Kidney (tissue), 14 donors: Measurements from ENCODE around the gene CMTM8. TPM values are rescaled to one million over a fixed set of nuclear protein-coding genes. Genes with fewer than 3 reads are reported as not detected.
"Not testable (repeated sequence)": the region's sequence is repeated elsewhere in the genome, so short reads cannot be mapped to it uniquely, and the experiment has no call there.

Experiments
- DNase-seq, 5 donors: peaks; one replicate each; pipeline ENCODE4 v3.0.0-alpha.2; 2013 to 2020
- FAIRE-seq: peaks from 2 replicates; lab custom pipeline; 2012; peaks lifted over from hg19 to GRCh38; lab: Jason Lieb, UNC
- H3K27ac ChIP-seq, 2 donors: one replicate each; pipeline ENCODE4 v1.7.0; 2013; ENCODE audit warnings: low read depth in 2 of 2, low read length in 2 of 2, inconsistent platforms in 1 of 2
- H3K27me3 ChIP-seq: one replicate; pipeline ENCODE4 v1.7.1; 2013; ENCODE audit warnings: low read length, inconsistent platforms; ENCODE audit not compliant: control insufficient read depth, insufficient read depth
- H3K36me3 ChIP-seq, 3 donors: one replicate each; pipeline versions ENCODE4 v1.7.0 to v1.7.1; 2013; ENCODE audit warnings: low read length in 3 of 3, control low read depth in 1 of 3, inconsistent platforms in 1 of 3; ENCODE audit not compliant: insufficient read depth in 3 of 3, control insufficient read depth in 2 of 3
- H3K4me1 ChIP-seq, 3 donors: one replicate each; pipeline versions ENCODE4 v1.7.0 to v1.7.1; 2013; ENCODE audit warnings: low read length in 3 of 3, inconsistent platforms in 1 of 3, low read depth in 1 of 3; ENCODE audit not compliant: control insufficient read depth in 2 of 3, insufficient read depth in 2 of 3
- H3K4me3 ChIP-seq, 3 donors: one replicate each; pipeline versions ENCODE4 v1.7.0 to v1.8.1; 2013; ENCODE audit warnings: low read length in 3 of 3, control low read depth in 1 of 3, inconsistent platforms in 1 of 3
- H3K9ac ChIP-seq, 3 donors: one replicate each; pipeline versions ENCODE4 v1.7.0 to v1.7.1; 2013; ENCODE audit warnings: low read length in 3 of 3, control low read depth in 1 of 3, inconsistent platforms in 1 of 3
- H3K9me3 ChIP-seq, 3 donors: one replicate each; pipeline versions ENCODE4 v1.7.0 to v1.7.1; 2013; ENCODE audit warnings: low read length in 3 of 3, control low read depth in 1 of 3, inconsistent platforms in 1 of 3; ENCODE audit not compliant: control insufficient read depth in 2 of 3, insufficient read depth in 1 of 3
- intact Hi-C: fragments of 100-400 bp; cut with DNase I; formaldehyde crosslinking; loops from one replicate; pipeline ENCODE4 v1.11.1; 2022
- polyA plus RNA-seq: library from polyadenylated mRNA; stranded (reverse); fragments of 350-450 nt; fragmentation: Illumina TruSeq; extraction: RNeasy Lipid Tissue Mini Kit (QIAGEN cat#74804); gene quantifications from one replicate; pipeline ENCODE4 v1.2.3, GENCODE V29; 2014; ENCODE audit warnings: low read depth, low replicate concordance; ENCODE audit not compliant: insufficient read depth
- total RNA-seq: library from RNA; stranded (reverse); fragmentation: NEBNext Ultra II Directional; extraction: Animal tissue kit (Norgen Biotek cat#: 25700); gene quantifications from one replicate; pipeline ENCODE4 v1.2.1, GENCODE V29; 2021
- TF ChIP-seq, protein P1 (sequence below): IDR thresholded peaks from 3 replicates; pipeline ENCODE4 v1.5.1; 2012; ENCODE audit warnings: mild to moderate bottlenecking, moderate library complexity, borderline replicate concordance; ENCODE audit not compliant: insufficient read depth; ENCODE audit errors: extremely low read depth
- donor health status: control.
- donor health status: control.
- donor health status: control.
- donor health status: control.
- donor health status: control.
- donor health status: DM: yes; HTN: yes; CAD: no.
- donor health status: Normal renal cell carcinoma (clear cell type).

Gene CMTM8
- total and polyA plus RNA-seq, 2 donors from 2014 or later, result 5.4 to 9.6 TPM

- FAIRE-seq (no peak), DNase-seq (no peak)
- no peaks in the 10 kb centered on the region for H3K4me1 ChIP-seq
- intact Hi-C loops, result no loop called here
- no peaks in the 10 kb centered on the region for H3K36me3 ChIP-seq
- H3K4me3 ChIP-seq, result no peak overlapping the region
- H3K27ac ChIP-seq, result no peak overlapping the region
- H3K27me3 ChIP-seq, result no peaks in the 10 kb centered on the region
- H3K9ac ChIP-seq, result no peak overlapping the region
- no peaks in the 10 kb centered on the region for H3K9me3 ChIP-seq
- TF ChIP-seq, protein P1, sequence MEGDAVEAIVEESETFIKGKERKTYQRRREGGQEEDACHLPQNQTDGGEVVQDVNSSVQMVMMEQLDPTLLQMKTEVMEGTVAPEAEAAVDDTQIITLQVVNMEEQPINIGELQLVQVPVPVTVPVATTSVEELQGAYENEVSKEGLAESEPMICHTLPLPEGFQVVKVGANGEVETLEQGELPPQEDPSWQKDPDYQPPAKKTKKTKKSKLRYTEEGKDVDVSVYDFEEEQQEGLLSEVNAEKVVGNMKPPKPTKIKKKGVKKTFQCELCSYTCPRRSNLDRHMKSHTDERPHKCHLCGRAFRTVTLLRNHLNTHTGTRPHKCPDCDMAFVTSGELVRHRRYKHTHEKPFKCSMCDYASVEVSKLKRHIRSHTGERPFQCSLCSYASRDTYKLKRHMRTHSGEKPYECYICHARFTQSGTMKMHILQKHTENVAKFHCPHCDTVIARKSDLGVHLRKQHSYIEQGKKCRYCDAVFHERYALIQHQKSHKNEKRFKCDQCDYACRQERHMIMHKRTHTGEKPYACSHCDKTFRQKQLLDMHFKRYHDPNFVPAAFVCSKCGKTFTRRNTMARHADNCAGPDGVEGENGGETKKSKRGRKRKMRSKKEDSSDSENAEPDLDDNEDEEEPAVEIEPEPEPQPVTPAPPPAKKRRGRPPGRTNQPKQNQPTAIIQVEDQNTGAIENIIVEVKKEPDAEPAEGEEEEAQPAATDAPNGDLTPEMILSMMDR, result no peak
These were observed 144.7 kb downstream of the CMTM8 start for GRCh38 chr3:32383136-32383711.

DNA sequence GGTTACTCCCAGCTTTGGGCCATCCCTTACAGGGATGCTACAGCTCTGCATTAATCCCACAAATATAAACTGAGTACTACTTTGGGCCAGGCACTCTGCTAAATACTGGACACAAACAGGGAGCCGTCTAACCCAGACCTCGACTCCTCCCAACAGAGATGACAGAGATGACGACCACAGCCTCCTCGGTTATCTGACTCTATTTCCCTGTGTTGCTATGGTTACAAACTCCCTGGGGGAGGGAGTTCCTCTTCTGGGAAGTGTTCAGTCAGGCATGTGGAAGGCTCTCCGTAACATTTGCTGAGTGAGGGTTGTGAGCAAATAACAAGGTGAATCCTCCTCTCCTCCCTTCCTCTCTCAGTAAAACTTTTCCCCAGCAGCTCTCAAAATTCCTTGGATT lies 146.5 kb downstream of the CMTM8 start:
- intact Hi-C loops, result no loop called here
- DNase-seq (peak in 4 of 5 donors; percentile 83 to 95 (median 88)), FAIRE-seq (no peak)
- H3K27me3 ChIP-seq, result no peaks in the 10 kb centered on the region
- no peaks in the 10 kb centered on the region for H3K36me3 ChIP-seq
- no peak overlapping the region for H3K4me3 ChIP-seq
- TF ChIP-seq, protein P1, result no peak
- H3K9ac ChIP-seq, result no peak overlapping the region
- no peaks in the 10 kb centered on the region for H3K9me3 ChIP-seq
- H3K4me1 ChIP-seq, result no peaks in the 10 kb centered on the region
- H3K27ac ChIP-seq, result no peak overlapping the region

DNA sequence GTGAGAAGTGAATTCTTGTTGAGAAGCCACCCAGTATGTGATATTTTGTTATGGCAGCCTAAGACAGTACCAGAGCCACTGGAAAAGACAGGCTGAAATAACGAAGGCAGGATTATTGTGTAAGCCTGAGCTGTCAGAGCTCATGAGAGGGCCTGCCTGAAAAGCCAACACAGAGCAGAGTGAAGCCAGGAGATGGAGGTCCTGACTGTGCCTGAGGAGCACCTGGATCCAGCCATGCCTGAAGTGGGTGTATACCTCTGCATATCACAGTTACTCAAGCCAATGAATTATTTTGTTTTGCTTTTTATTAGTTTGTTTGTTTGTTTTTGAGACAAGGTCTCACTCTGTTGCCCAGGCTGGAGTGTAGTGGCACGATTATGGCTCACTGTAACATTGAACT lies 149.0 kb downstream of the CMTM8 start:
- Histone ChIP-seq H3K4me3 (no peak overlapping the region), H3K27me3 (no peaks in the 10 kb centered on the region), H3K9ac (no peak overlapping the region), H3K9me3 (no peaks in the 10 kb centered on the region), H3K27ac (no peak overlapping the region), H3K4me1 (peaks cover 0 to 2% (median 0%) of the 10 kb centered on the region in 3 donors), H3K36me3 (no peaks in the 10 kb centered on the region)
- DNase-seq (no peak), FAIRE-seq (no peak)
- intact Hi-C loops, result no loop called here
- TF ChIP-seq, protein P1, result no peak

- FAIRE-seq, H3K4me1 ChIP-seq, H3K9me3 ChIP-seq, DNase-seq, intact Hi-C loops, H3K27me3 ChIP-seq, H3K27ac ChIP-seq, H3K36me3 ChIP-seq, H3K4me3 ChIP-seq, H3K9ac ChIP-seq: not testable (repeated sequence)
These were observed 151.1 kb downstream of the CMTM8 start for GRCh38 chr3:32389577-32389976.
